ENCODE data around the gene ATAD5. TPM values are rescaled to one million over a fixed set of nuclear protein-coding genes. Genes with fewer than 3 reads are reported as not detected.
"Not testable (repeated sequence)": the region's sequence is repeated elsewhere in the genome, so short reads cannot be mapped to it uniquely, and the experiment has no call there.

The ATAD5 gene
- total RNA-seq, 2 experiments from 2014 or later: 33.5 to 37.0 TPM

- no peak for DNase-seq
- H3K9me3 Mint-ChIP-seq (ENCODE audit: insufficient read depth): no peaks in the 10 kb centered on the region
- no peak overlapping the region for H3K4me3 Mint-ChIP-seq
- no peaks in the 10 kb centered on the region for H3K27me3 Mint-ChIP-seq (ENCODE audit: low read depth)
- ATAC-seq: no peak
- CTCF ChIA-PET: no interaction called here
- H3K27ac Mint-ChIP-seq: no peak overlapping the region
- H3K36me3 Mint-ChIP-seq (ENCODE audit: low read depth): peaks cover 42% of the 10 kb centered on the region
- no peaks in the 10 kb centered on the region for H3K4me1 Mint-ChIP-seq (ENCODE audit: low read depth)
- POLR2A ChIA-PET: no interaction called here
Observed at GRCh38 chr17:30858556-30859250, 26.9 kb downstream of the ATAD5 start.

GRCh38 chr17:30864636-30865035, 32.9 kb downstream of the ATAD5 start:
- CTCF ChIA-PET: no interaction called here
- Mint-ChIP-seq H3K9me3 (ENCODE audit: insufficient read depth) (no peaks in the 10 kb centered on the region), H3K27me3 (ENCODE audit: low read depth) (no peaks in the 10 kb centered on the region), H3K4me3 (no peak overlapping the region), H3K4me1 (ENCODE audit: low read depth) (no peaks in the 10 kb centered on the region), H3K36me3 (ENCODE audit: low read depth) (peaks cover 55% of the 10 kb centered on the region), H3K27ac (no peak overlapping the region)
- no peak for ATAC-seq
- no peak for DNase-seq
- POLR2A ChIA-PET: no interaction called here

- ChIA-PET CTCF (no interaction called here), POLR2A (no interaction called here)
- Mint-ChIP-seq H3K27ac (no peak overlapping the region), H3K9me3 (ENCODE audit: insufficient read depth) (no peaks in the 10 kb centered on the region), H3K4me1 (ENCODE audit: low read depth) (no peaks in the 10 kb centered on the region), H3K36me3 (ENCODE audit: low read depth) (peaks cover 56% of the 10 kb centered on the region), H3K27me3 (ENCODE audit: low read depth) (no peaks in the 10 kb centered on the region), H3K4me3 (no peak overlapping the region)
- no peak for DNase-seq
- ATAC-seq: no peak
Observed at GRCh38 chr17:30869005-30869404, 37.2 kb downstream of the ATAD5 start.

- H3K9me3 Mint-ChIP-seq (ENCODE audit: insufficient read depth): no peaks in the 10 kb centered on the region
- ATAC-seq (no peak), DNase-seq (no peak)
- ChIA-PET CTCF (no interaction called here), POLR2A (interaction anchor here (0.6 to 1.2 kb wide), 2 partner anchors 47 to 100 kb away, joined by 3 read pairs; no protein-coding TSS in a partner anchor)
- H3K27me3 Mint-ChIP-seq (ENCODE audit: low read depth): no peaks in the 10 kb centered on the region
- H3K36me3 Mint-ChIP-seq (ENCODE audit: low read depth): peaks cover 21% of the 10 kb centered on the region
- no peaks in the 10 kb centered on the region for H3K4me1 Mint-ChIP-seq (ENCODE audit: low read depth)
- H3K27ac Mint-ChIP-seq: no peak overlapping the region
- H3K4me3 Mint-ChIP-seq: no peak overlapping the region
Observed at GRCh38 chr17:30886187-30886586, 54.4 kb downstream of the ATAD5 start.

GRCh38 chr17:30894236-30894635, 62.5 kb downstream of the ATAD5 start:
- H3K4me3 Mint-ChIP-seq: no peak overlapping the region
- DNase-seq (no peak), ATAC-seq (no peak)
- no peaks in the 10 kb centered on the region for H3K4me1 Mint-ChIP-seq (ENCODE audit: low read depth)
- ChIA-PET CTCF (no interaction called here), POLR2A (no interaction called here)
- peaks cover 34% of the 10 kb centered on the region for H3K36me3 Mint-ChIP-seq (ENCODE audit: low read depth)
- H3K9me3 Mint-ChIP-seq (ENCODE audit: insufficient read depth): no peaks in the 10 kb centered on the region
- no peaks in the 10 kb centered on the region for H3K27me3 Mint-ChIP-seq (ENCODE audit: low read depth)
- H3K27ac Mint-ChIP-seq: peak overlapping the region; percentile 5

- no peaks in the 10 kb centered on the region for H3K9me3 Mint-ChIP-seq (ENCODE audit: insufficient read depth)
- ChIA-PET CTCF (interaction anchor here (1.2 kb wide), 1 partner anchor 9 kb away, joined by 3 read pairs; no protein-coding TSS in a partner anchor), POLR2A (no interaction called here)
- no peak for ATAC-seq
- H3K4me1 Mint-ChIP-seq (ENCODE audit: low read depth): peaks cover 4% of the 10 kb centered on the region
- H3K27ac Mint-ChIP-seq: no peak overlapping the region
- peaks cover 40% of the 10 kb centered on the region for H3K36me3 Mint-ChIP-seq (ENCODE audit: low read depth)
- no peak for DNase-seq
- no peaks in the 10 kb centered on the region for H3K27me3 Mint-ChIP-seq (ENCODE audit: low read depth)
- H3K4me3 Mint-ChIP-seq: no peak overlapping the region
Observed at GRCh38 chr17:30897311-30897710, 65.5 kb downstream of the ATAD5 start.

GRCh38 chr17:30905742-30906100, 74.0 kb downstream of the ATAD5 start:
- POLR2A ChIA-PET: interaction anchor here (0.6 kb wide), 1 partner anchor 722 kb away, joined by 4 read pairs; no protein-coding TSS in a partner anchor
- CTCF ChIA-PET: no interaction called here

GRCh38 chr17:30906101-30906911, 74.5 kb downstream of the ATAD5 start, which contains the start of gene TEFM:
TEFM (minus strand) TSS chr17:30906238; CDS start chr17:30906198, 40 bp downstream.
- POLR2A ChIA-PET: interaction anchor here (0.6 to 1.1 kb wide), 6 partner anchors 9 to 722 kb away, joined by 3 to 5 read pairs (median 4); partner anchors contain the start of genes EVI2B and RNF135
- Mint-ChIP-seq H3K27me3 (ENCODE audit: low read depth) (no peaks in the 10 kb centered on the region), H3K27ac (peak within 1 kb of the TSS; percentile 85), H3K36me3 (ENCODE audit: low read depth) (peaks cover 13% of the 10 kb centered on the region), H3K4me1 (ENCODE audit: low read depth) (peaks cover 34% of the 10 kb centered on the region), H3K9me3 (ENCODE audit: insufficient read depth) (no peaks in the 10 kb centered on the region), H3K4me3 (peak within 1 kb of the TSS; percentile 85)
- DNase-seq (peak; percentile 92), ATAC-seq (peak; percentile 99)
- CTCF ChIA-PET: interaction anchor here (0.9 to 1.0 kb wide), 2 partner anchors 8 to 309 kb away, joined by 3 to 4 read pairs; no protein-coding TSS in a partner anchor

More at GRCh38 chr17:30905742-30906100, 74.0 kb downstream of the ATAD5 start:
- peak overlapping the region; percentile 85 for H3K4me3 Mint-ChIP-seq
- H3K36me3 Mint-ChIP-seq (ENCODE audit: low read depth): peaks cover 13% of the 10 kb centered on the region
- peaks cover 34% of the 10 kb centered on the region for H3K4me1 Mint-ChIP-seq (ENCODE audit: low read depth)
- H3K27ac Mint-ChIP-seq: peak overlapping the region; percentile 85
- H3K27me3 Mint-ChIP-seq (ENCODE audit: low read depth): no peaks in the 10 kb centered on the region
- DNase-seq: no peak
- no peaks in the 10 kb centered on the region for H3K9me3 Mint-ChIP-seq (ENCODE audit: insufficient read depth)
- ATAC-seq: peak; percentile 27

- no peak for DNase-seq
- POLR2A ChIA-PET: no interaction called here
- Mint-ChIP-seq H3K27me3 (ENCODE audit: low read depth) (no peaks in the 10 kb centered on the region), H3K4me3 (no peak overlapping the region), H3K36me3 (ENCODE audit: low read depth) (peaks cover 2% of the 10 kb centered on the region), H3K9me3 (ENCODE audit: insufficient read depth) (no peaks in the 10 kb centered on the region), H3K27ac (no peak overlapping the region), H3K4me1 (ENCODE audit: low read depth) (peaks cover 27% of the 10 kb centered on the region)
- CTCF ChIA-PET: no interaction called here
- no peak for ATAC-seq
Observed at GRCh38 chr17:30908717-30909420, 77.1 kb downstream of the ATAD5 start.

- CTCF ChIA-PET; H3K27ac Mint-ChIP-seq; DNase-seq; H3K4me3 Mint-ChIP-seq; H3K27me3 Mint-ChIP-seq (ENCODE audit: low read depth); ATAC-seq; H3K9me3 Mint-ChIP-seq (ENCODE audit: insufficient read depth); H3K36me3 Mint-ChIP-seq (ENCODE audit: low read depth); POLR2A ChIA-PET: not testable (repeated sequence)
- H3K4me1 Mint-ChIP-seq (ENCODE audit: low read depth): peaks cover 23% of the 10 kb centered on the region
Observed at GRCh38 chr17:30910151-30910550, 78.4 kb downstream of the ATAD5 start.

GRCh38 chr17:30913955-30914354, 82.2 kb downstream of the ATAD5 start:
- CTCF ChIA-PET: no interaction called here
- no peak for DNase-seq
- POLR2A ChIA-PET: no interaction called here
- no peak for ATAC-seq
- H3K27me3 Mint-ChIP-seq (ENCODE audit: low read depth): peaks cover 9% of the 10 kb centered on the region
- no peaks in the 10 kb centered on the region for H3K36me3 Mint-ChIP-seq (ENCODE audit: low read depth)
- H3K4me1 Mint-ChIP-seq (ENCODE audit: low read depth): peaks cover 2% of the 10 kb centered on the region
- H3K4me3 Mint-ChIP-seq: no peak overlapping the region
- H3K27ac Mint-ChIP-seq: no peak overlapping the region
- H3K9me3 Mint-ChIP-seq (ENCODE audit: insufficient read depth): no peaks in the 10 kb centered on the region

Measured in activated CD8-positive, alpha-beta T cell treated with anti-CD3 and anti-CD28 coated beads, Interleukin-2, amount 10 ng/mL, durations not matched to agents 7 days and 5 days (primary cell).